Measurements from ENCODE around the gene GPR63.

GPR63 gene

GRCh38 chr6:96816301-96816817, 20.9 kb downstream of the GPR63 start:
- DNase-seq: no peak

GRCh38 chr6:96814625-96815024, 22.7 kb downstream of the GPR63 start:
- no peak for DNase-seq

- no peak for DNase-seq
Observed at GRCh38 chr6:96812077-96812703, 25.1 kb downstream of the GPR63 start.

GRCh38 chr6:96811670-96812069, 25.6 kb downstream of the GPR63 start:
- DNase-seq: no peak

- DNase-seq: no peak
Observed at GRCh38 chr6:96811136-96811535, 26.1 kb downstream of the GPR63 start.

GRCh38 chr6:96809119-96809518, 28.2 kb downstream of the GPR63 start:
- DNase-seq: no peak

GRCh38 chr6:96803106-96803481, 34.2 kb downstream of the GPR63 start:
- DNase-seq: no peak

DNA sequence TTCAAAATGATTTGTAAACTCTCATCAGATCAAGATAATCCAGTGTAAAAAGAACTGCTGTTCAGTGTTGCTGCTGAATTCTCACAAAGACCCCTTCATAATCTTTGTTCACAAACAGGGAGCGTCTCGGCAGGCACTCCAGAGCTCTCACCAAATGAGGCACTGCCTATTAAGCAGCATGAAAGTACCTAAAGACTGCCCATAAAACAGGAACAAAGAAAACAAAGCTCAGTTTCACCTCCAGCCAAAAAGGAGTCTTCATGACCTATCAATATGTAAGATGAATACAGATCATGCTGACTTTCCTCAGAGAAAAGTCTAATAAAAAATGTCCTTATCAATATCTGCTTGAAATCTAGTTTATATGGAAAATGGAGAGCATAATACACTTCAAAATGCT, 41.8 kb downstream of the GPR63 start:
- DNase-seq: no peak

- DNase-seq: no peak
Observed at GRCh38 chr6:96794980-96795379, 42.3 kb downstream of the GPR63 start.

DNA sequence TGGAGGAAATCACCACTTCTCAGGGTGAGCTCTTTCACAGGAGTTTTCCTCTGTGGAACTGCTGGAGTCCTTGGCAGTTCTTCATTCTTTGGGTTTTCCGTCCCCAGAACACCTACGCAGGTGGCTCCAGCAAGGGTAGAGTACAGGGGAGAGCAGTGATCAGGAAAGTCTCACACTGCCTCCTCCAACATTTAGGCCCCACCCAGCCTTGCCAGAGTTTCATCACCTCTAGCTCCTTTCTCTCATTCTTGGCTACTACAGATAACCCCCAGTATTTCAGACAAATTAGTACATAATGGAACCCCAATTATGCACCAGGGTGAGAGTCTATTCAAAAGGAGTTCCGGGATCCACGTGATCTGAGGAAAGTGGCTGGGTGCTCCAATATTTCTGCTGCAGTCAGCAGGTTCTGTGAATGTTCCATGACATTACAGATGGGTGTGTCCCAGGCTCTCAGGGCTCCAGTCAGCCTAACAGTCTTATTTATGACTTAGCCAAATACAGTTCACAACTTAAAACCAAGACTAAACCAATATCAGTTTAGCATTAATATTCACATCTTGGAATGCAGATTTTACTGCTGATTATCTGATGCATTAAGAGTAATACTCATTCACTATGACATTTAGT, 44.6 kb downstream of the GPR63 start:
- DNase-seq: no peak

DNA sequence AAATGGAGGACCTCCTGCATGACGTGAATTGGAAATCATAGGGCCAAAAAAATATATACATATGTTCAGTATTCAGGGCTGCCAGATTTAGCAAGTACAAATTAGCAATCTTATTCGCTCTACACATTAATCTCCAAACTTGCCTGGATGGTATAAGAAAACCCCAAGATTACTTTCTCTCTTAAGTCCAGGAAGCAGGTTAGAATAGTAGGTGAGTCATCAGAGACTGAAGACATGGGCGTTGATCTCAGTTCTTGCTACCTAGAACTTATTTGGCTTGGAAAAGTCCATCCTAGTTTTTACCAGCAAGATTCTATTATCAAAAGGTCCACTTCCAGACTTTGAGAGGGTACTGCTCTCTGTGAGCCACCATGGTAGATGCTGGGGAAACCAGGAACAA, 47.4 kb downstream of the GPR63 start:
- no peak for DNase-seq

DNA sequence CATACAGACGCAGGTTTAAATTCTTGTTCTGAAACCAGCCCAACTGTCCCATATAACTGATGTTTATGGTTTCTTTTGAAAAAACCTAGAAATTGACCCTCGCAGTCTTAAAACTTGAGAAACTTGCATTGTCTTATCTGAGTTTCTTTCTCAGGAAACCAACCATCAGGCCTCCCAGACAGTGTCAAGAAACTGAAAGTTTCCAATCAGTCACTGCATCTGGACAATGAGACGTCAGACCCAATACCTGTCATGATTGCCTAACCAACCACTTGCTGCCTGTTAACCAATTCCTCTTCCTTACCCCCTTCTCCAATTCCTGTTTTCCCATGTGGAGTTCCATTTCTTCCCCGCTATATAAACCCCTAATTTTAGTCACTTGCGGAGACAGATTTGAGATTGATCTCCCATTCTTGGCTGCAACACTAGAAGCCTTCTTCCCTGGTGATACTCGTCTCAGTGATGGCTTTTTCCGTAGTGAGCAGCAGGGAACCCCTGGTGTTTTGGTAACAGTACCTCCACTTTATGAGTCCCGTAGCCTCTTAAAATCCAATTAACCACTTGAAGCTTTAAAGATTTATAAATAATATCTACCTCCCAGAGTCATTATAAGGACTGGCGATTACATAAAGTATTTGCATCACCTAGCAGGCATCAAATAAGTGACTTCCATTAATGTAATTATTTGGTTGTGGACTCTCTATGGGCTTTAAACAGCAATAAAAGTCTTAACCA, 49.3 kb downstream of the GPR63 start:
- DNase-seq: peak; percentile 77

GRCh38 chr6:96786336-96786735, 50.9 kb downstream of the GPR63 start:
- no peak for DNase-seq

- DNase-seq: no peak
Observed at GRCh38 chr6:96784650-96785049, 52.6 kb downstream of the GPR63 start.

GRCh38 chr6:96783307-96783706, 54.0 kb downstream of the GPR63 start:
- DNase-seq: no peak

GRCh38 chr6:96781557-96781956, 55.7 kb downstream of the GPR63 start:
- no peak for DNase-seq

GRCh38 chr6:96777113-96777512, 60.2 kb downstream of the GPR63 start:
- no peak for DNase-seq

- no peak for DNase-seq
Observed at GRCh38 chr6:96775727-96776400, 61.4 kb downstream of the GPR63 start.

- DNase-seq: no peak
Observed at GRCh38 chr6:96766769-96767168, 70.5 kb downstream of the GPR63 start.

DNA sequence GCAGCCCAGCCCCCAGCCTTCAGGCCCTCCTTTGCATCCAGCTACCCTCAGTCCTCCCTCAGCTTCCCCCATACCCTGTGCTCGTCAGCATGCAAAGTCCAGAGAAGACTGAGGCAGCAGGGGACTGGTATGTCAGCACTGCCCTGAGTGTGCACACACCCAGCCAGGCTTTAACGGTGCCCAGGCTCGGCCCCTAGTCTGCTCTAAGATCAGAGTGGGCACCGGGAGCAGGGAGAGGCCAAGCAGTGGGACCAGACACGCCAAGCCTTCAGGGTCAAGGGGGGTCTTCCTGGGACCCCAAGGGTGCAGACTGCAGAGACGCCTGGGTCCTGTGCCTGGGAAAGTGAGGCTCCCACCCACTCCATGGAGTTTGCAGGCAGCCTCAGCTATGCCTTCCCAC, 74.7 kb downstream of the GPR63 start:
- no peak for DNase-seq

DNA sequence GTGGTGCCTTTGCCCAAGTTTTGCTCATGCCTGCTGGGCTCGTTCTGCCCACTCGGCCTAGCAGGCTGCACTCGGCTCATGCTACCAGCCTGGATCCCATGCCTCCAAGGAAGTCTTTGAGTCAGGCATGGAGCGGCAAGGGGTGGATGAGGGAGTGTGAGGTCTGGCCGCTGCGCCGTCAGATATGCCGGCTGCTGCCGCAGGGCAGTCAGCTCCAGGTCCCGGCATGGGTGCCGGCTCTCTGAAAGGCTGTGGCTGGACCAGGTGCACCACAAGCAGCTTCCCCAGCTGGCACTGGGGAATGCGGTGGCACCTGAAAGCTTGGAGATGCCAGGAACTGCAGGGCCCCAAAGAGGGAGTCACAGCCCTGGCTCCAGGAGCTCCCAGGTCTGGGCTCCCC, 75.5 kb downstream of the GPR63 start:
- no peak for DNase-seq

GRCh38 chr6:96760153-96760687, 77.1 kb downstream of the GPR63 start:
- no peak for DNase-seq

DNA sequence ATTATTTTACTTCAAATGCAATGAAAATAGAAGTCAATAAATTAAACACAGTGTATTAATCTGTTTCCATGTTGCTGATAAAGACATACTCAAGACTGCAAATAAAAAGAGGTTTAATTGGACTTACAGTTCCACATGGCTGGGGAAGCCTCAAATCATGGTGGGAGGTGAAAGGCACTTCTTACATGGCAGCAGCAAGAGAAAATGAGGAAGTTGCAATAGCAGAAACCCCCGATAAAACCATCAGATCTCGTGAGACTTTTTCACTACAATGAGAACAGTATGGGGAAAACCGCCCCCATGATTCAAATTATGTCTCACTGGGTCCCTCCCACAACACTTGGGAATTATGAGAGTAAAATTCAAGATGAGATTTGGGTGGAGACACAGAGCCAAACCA, 82.2 kb downstream of the GPR63 start:
- no peak for DNase-seq

All from DMS153 (cell line).